ENCODE measurements around the gene GARS1. TPM values are rescaled to one million over a fixed set of nuclear protein-coding genes. Genes with fewer than 3 reads are reported as not detected.
A peak's percentile ranks its signal among the peaks of the same experiment; 100 is the strongest.

The GARS1 gene
- total RNA-seq, 1 experiment from 2014 or later: 95.4 TPM

GRCh38 chr7:30559611-30560010, 35.1 kb upstream of the GARS1 start:
- BruUV-seq (replicated peaks): no TSS peak
- H3K9me2 ChIP-seq (replicated peaks; ENCODE audit: low read length): no peaks in the 10 kb centered on the region
- H3K9ac ChIP-seq (ENCODE audit: low read length): no peak overlapping the region
- no peak overlapping the region for H3K27ac ChIP-seq (ENCODE audit: low read length)
- no peaks in the 10 kb centered on the region for H3K36me3 ChIP-seq (ENCODE audit: low read depth, low read length)
- no peaks in the 10 kb centered on the region for H4K20me1 ChIP-seq (ENCODE audit: low read length)
- ATAC-seq (no peak), DNase-seq (peak; percentile 13)
- H3K4me3 ChIP-seq (ENCODE audit: low read length): no peak overlapping the region
- intact Hi-C loops (cut with micrococcal nuclease): loop anchor here (5.0 kb wide), 2 partner anchors 147 to 397 kb away; no protein-coding TSS in a partner anchor
- H3K79me2 ChIP-seq (ENCODE audit: low read length): no peaks in the 10 kb centered on the region
- H3F3A ChIP-seq (ENCODE audit: low read length, unreplicated experiment): no peaks in the 10 kb centered on the region
- no peak for TF ChIP-seq CTCF (conservative IDR thresholded peaks at IDR 0.05; ENCODE audit: low read depth, low read length)
- no peak for TF ChIP-seq EZH2 (IDR thresholded peaks at IDR 0.05; ENCODE audit: low read length, unreplicated experiment)
- TF ChIP-seq EZH2phosphoT487 (IDR thresholded peaks at IDR 0.05; ENCODE audit: borderline replicate concordance, low read length): no peak
- no peaks in the 10 kb centered on the region for H3K9me3 ChIP-seq (ENCODE audit: low read length)
- ChIA-PET CTCF (no interaction called here), POLR2A (ENCODE audit: unreplicated experiment) (no interaction called here)
- peaks cover 35% of the 10 kb centered on the region for H3K4me1 ChIP-seq (ENCODE audit: insufficient read depth, low read length)
- no peak overlapping the region for H2AFZ ChIP-seq (ENCODE audit: low read length)
- H3K4me2 ChIP-seq (ENCODE audit: low read length): no peak overlapping the region
- no peaks in the 10 kb centered on the region for H3K27me3 ChIP-seq (ENCODE audit: low read length)

- H3K9me2 ChIP-seq (replicated peaks; ENCODE audit: low read length): no peaks in the 10 kb centered on the region
- H3K79me2 ChIP-seq (ENCODE audit: low read length): no peaks in the 10 kb centered on the region
- no peaks in the 10 kb centered on the region for H3K9me3 ChIP-seq (ENCODE audit: low read length)
- no peak for ATAC-seq
- no peaks in the 10 kb centered on the region for H3F3A ChIP-seq (ENCODE audit: low read length, unreplicated experiment)
- H3K4me1 ChIP-seq (ENCODE audit: insufficient read depth, low read length): peaks cover 35% of the 10 kb centered on the region
- no peaks in the 10 kb centered on the region for H4K20me1 ChIP-seq (ENCODE audit: low read length)
- 0 out of 2 replicates have a peak overlapping the region, but pooled peaks have one; percentile 65 for H3K27ac ChIP-seq (ENCODE audit: low read length)
- DNase-seq: no peak
- no peak for TF ChIP-seq EZH2phosphoT487 (IDR thresholded peaks at IDR 0.05; ENCODE audit: borderline replicate concordance, low read length)
- no peak for TF ChIP-seq CTCF (conservative IDR thresholded peaks at IDR 0.05; ENCODE audit: low read depth, low read length)
- no peak for TF ChIP-seq EZH2 (IDR thresholded peaks at IDR 0.05; ENCODE audit: low read length, unreplicated experiment)
- H3K4me2 ChIP-seq (ENCODE audit: low read length): no peak overlapping the region
- no peak overlapping the region for H3K9ac ChIP-seq (ENCODE audit: low read length)
- no peak overlapping the region for H3K4me3 ChIP-seq (ENCODE audit: low read length)
- ChIA-PET CTCF (no interaction called here), POLR2A (ENCODE audit: unreplicated experiment) (no interaction called here)
- no peak overlapping the region for H2AFZ ChIP-seq (ENCODE audit: low read length)
- no peaks in the 10 kb centered on the region for H3K36me3 ChIP-seq (ENCODE audit: low read depth, low read length)
- no peaks in the 10 kb centered on the region for H3K27me3 ChIP-seq (ENCODE audit: low read length)
- no TSS peak for BruUV-seq (replicated peaks)
- intact Hi-C loops (cut with micrococcal nuclease): loop anchor here (5.0 kb wide), 2 partner anchors 149 to 399 kb away; no protein-coding TSS in a partner anchor
Measured at GRCh38 chr7:30561389-30561788, 33.3 kb upstream of the GARS1 start.

- ATAC-seq: peak; percentile 10
- no peak for TF ChIP-seq EZH2 (IDR thresholded peaks at IDR 0.05; ENCODE audit: low read length, unreplicated experiment)
- 0 out of 2 replicates have a peak, but pooled peaks have one; percentile 30 for TF ChIP-seq CTCF (conservative IDR thresholded peaks at IDR 0.05; ENCODE audit: low read depth, low read length)
- Histone ChIP-seq H3K4me3 (ENCODE audit: low read length) (no peak overlapping the region), H3K4me1 (ENCODE audit: insufficient read depth, low read length) (peaks cover 35% of the 10 kb centered on the region), H3K4me2 (ENCODE audit: low read length) (peak overlapping the region; percentile 70; the same call in 1 of the 2 replicates), H3K27ac (ENCODE audit: low read length) (peak overlapping the region; percentile 94), H3F3A (ENCODE audit: low read length, unreplicated experiment) (no peaks in the 10 kb centered on the region), H3K9me2 (replicated peaks; ENCODE audit: low read length) (no peaks in the 10 kb centered on the region), H3K27me3 (ENCODE audit: low read length) (no peaks in the 10 kb centered on the region), H4K20me1 (ENCODE audit: low read length) (no peaks in the 10 kb centered on the region), H3K9me3 (ENCODE audit: low read length) (no peaks in the 10 kb centered on the region), H3K9ac (ENCODE audit: low read length) (peak overlapping the region; percentile 75), H3K36me3 (ENCODE audit: low read depth, low read length) (no peaks in the 10 kb centered on the region), H2AFZ (ENCODE audit: low read length) (no peak overlapping the region), H3K79me2 (ENCODE audit: low read length) (no peaks in the 10 kb centered on the region)
- DNase-seq: peak; percentile 40
- BruUV-seq (replicated peaks): no TSS peak
- POLR2A ChIA-PET (ENCODE audit: unreplicated experiment): interaction anchor here (0.7 kb wide), 1 partner anchor 11 kb away, joined by 3 read pairs; no protein-coding TSS in a partner anchor
- CTCF ChIA-PET: interaction anchor here (1.1 to 2.7 kb wide), 2 partner anchors 11 to 287 kb away, joined by 3 to 20 read pairs; no protein-coding TSS in a partner anchor
- intact Hi-C loops (cut with micrococcal nuclease): loop anchor here (5.0 kb wide), 2 partner anchors 150 to 400 kb away; no protein-coding TSS in a partner anchor
Measured at GRCh38 chr7:30562498-30562897, 32.2 kb upstream of the GARS1 start.
